Activated CD4-positive, alpha-beta T cell treated with anti-CD3 and anti-CD28 coated beads, Interleukin-2, amount 50 U/mL, for 24 hours (primary cell): ENCODE results near the gene CCIN.
"Not testable (repeated sequence)": the region's sequence is repeated elsewhere in the genome, so short reads cannot be mapped to it uniquely, and the experiment has no call there.

Experiments used
- DNase-seq, 2 donors: peaks; one replicate each; pipeline ENCODE4 v3.0.0-alpha.2; 2020; ENCODE audit warnings: low read depth in 1 of 2, low spot score in 1 of 2

CCIN gene

DNA sequence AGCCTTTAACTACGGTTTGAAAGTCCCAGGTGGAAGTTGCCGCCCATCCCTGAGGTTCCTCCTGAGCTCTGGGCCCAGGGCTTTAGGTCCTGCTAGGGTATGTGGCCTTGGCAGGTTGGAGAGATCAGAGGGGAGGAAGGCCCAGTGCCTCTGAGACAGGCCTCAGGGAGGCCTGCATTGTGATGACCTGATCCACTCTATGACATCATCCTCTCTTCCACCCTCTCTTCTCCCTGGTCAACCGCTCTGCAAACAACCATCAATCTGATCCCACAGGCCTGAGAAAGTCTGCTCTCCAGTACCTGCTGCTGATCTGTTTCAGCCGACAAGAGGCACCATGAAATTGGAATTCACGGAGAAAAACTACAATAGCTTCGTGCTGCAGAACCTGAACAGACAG lies at the start of gene CCIN:
Gene CCIN (plus strand): TSS at position 223 of the 400 bp plus-strand sequence. CDS start 115 bp downstream, at position 338.
- DNase-seq: no peak

DNA sequence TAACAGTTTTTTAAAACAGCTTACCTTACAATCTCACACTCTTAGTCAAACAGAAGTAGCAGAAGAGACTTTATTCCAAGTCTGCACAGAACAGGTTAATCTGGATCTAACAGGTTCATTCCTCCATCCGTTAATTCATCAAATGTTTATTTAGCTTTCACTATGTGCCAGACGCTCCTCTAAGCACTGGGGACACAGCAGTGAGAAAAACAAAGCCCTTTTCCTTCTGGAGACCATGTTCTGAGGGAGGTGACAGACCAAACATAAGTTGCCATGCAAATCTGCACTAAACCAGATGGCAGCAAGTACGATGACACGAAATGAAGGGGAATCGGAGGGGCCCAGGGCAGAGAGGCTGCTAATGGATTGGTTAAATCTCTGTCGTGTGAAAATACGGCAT lies 49.7 kb upstream of the CCIN start:
- DNase-seq: no peak

GRCh38 chr9:36120705-36121104 lies 48.5 kb upstream of the CCIN start:
- no peak for DNase-seq

DNA sequence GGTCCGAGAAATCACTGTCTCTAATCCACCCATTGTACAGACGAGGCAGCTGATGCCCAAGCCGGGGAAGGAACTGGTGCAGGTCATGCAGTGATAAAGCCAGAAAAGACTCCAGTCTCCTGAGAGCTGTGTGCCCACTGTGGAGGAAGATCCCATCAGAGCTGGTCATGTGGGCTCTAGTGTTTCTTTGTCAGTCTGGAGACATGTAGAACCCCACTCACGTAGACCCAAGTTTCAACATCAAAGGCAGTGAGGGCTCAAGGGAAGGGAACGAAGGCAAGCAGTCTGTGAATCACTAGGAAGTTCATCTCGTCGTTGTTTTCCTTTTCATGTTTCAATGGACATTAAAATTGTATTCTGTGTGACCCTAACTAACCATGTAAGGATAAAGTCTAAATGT lies 47.2 kb upstream of the CCIN start:
- no peak for DNase-seq

- no peak for DNase-seq
Measured at GRCh38 chr9:36123515-36123914, 45.7 kb upstream of the CCIN start.

- no peak for DNase-seq
Measured at GRCh38 chr9:36125062-36125855, 43.9 kb upstream of the CCIN start.

DNA sequence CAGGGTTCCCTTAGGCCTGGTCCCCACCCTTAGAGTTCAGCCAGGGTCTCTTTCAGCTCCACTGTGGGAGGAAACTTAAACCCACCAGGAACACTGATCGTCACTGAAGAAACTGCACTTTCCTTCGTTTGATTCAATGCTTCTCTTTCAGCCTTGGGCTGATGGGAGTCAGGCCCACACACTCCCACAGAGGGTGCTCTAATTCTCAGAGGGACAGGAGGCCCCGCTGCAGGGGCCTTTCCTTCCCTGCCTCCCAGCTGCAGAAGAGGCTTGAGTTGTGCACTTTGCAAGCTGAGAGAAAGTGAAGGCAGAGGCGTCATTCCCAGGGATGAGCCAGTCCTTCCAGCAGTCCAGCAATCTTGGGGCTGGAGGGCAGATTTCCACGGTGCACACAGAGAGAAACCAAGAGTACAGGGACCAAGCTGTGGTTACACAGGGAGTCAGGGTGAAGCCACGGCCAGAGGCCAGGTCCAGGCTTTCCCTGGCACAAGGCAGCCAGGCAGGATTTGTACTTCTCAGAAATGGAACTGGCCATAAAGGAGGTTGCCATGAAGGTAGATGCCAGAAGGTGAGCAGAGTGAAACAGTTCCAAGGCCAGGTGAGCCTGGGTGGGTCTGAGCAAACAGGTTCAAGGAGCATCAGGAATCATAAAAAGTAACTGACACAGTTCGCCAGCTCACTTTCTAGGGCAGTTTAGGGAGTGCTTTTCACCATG lies 43.0 kb upstream of the CCIN start:
- no peak for DNase-seq

DNA sequence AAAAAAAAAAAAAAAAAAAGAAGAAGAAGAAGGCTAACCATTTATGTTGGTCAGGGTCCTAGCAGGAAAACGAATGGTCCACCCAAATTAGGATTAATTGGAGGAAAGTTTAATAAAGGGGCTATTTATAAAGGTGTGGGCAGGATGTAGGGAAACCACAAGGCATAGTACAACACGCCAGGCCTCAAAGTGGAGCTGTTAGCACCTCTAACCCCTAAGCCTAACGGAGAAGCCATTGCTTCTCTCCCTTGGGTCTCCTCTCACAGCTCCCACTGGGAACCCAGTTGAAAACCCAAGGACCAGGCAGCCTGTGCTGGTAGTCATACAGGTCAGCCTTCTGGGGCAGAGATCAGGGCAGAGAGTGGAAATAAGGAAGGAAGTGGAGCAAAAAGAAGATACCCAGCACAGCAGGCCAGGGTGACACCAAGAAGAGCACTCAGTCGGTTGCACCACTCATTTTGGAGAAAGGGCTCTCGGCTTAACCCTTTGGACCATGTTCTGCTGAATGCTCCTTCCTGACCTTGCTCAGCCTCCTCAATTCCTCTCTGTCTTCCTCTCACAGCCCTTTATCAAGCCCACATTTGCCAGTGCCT lies 41.4 kb upstream of the CCIN start:
- DNase-seq: no peak

- no peak for DNase-seq
Measured at GRCh38 chr9:36128349-36128748, 40.8 kb upstream of the CCIN start.

DNA sequence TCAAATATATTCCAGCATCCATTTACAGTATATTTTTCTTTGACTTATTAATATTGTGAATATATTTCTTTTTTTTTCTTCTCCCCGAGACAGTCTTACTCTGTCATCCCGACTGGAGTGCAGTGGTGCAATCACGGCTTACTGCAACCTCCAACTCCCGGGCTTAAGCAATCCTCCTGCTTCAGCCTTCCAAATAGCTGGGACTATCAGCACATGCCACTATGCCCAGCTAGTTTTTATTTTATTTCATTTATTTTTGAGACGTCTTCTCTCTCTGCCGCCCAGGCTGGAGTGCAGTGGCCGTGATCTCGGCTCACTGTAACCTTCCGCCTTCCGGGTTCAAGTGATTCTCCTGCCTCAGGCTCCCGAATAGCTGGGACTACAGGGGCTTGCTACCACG lies 40.0 kb upstream of the CCIN start:
- no peak for DNase-seq

- not testable (repeated sequence) for DNase-seq
Measured at GRCh38 chr9:36131666-36132065, 37.5 kb upstream of the CCIN start.

DNA sequence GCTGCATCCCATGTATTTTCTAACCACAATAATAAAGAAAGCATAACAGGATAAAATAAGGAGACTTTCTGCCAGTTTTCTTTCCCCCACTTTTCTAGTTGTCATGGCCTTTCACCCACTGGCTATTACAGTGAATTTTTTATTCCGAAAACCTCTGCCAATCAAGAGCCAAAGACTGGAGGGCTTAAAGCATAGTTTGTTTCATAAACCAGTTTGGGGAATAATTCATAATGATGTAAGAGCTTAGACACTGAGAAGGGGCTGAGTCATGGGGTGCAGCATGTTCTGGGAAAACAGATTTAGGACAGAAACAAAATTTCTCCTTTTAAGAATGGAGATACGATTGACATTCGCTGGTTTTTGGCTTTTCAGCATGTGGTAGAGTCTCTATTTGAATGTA lies 37.1 kb upstream of the CCIN start:
- DNase-seq: no peak

DNA sequence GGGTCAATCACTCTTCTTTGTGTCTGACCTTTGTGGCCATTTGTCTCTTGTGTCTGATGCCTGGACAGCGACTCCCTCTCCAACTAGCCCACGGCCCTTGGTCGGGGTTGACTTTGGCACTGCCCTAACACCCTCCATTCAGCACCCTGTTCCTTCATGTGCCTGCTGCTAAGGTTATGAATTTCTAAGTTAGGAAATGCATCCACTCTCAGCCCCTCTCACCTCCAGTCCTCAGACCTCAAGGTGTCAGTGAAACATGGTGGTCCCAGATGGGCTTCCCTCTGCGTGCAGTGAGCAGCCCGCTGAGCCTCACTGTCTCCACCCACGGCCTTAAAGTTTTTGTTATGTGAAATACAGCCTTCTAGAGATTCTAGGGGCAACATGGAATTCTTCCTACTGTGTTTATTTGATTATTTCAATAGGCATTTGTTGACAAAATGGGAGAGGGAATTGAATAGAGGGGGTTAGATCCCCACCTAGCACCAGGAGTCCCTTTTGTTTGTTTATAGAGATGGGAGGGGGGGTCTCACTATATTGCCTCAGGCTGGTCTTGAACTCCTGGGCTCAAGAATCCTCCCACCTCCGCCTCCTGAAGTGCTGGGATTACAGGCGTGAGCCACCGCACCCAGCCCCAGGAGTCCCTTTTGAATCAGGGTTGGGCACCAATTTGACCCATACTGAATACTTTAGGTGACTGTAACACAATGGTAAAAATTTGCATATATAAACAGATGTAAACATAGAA lies 34.3 kb upstream of the CCIN start:
- no peak for DNase-seq

GRCh38 chr9:36135741-36136271 lies 33.4 kb upstream of the CCIN start:
- no peak for DNase-seq

GRCh38 chr9:36136272-36136893 lies 32.8 kb upstream of the CCIN start, which contains the start of gene GLIPR2:
Gene GLIPR2 (plus strand): TSS chr9:36136733. CDS start chr9:36136779, 46 bp downstream.
- peak; percentile 55 to 59 for DNase-seq

- DNase-seq: no peak
Measured at GRCh38 chr9:36136894-36137391, 32.2 kb upstream of the CCIN start.

GRCh38 chr9:36137392-36138004 lies 31.7 kb upstream of the CCIN start:
- DNase-seq: no peak

DNA sequence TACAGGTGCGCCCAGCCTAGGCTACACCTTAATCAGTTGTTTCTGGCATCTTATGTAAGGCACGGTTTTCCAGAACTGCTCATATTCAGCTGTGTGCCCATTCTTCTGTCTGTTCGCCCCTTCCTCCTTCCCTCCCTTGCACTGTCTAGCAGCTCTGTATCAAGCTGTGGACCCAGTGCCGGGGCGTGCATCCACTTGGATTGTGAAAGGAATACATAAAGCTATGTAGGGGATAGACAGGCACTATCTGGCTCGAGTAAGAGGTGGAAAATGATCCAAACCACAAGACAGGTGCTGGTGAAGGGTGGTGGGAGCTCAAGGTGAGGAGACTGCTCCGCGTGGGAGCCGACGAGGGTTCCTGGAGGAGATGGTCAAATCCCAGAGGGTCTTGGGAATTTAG lies 30.7 kb upstream of the CCIN start:
- DNase-seq: no peak

- no peak for DNase-seq
Measured at GRCh38 chr9:36138901-36139300, 30.3 kb upstream of the CCIN start.
